ENCODE results near the gene EHMT1. TPM values are rescaled to one million over a fixed set of nuclear protein-coding genes. Genes with fewer than 3 reads are reported as not detected.

The EHMT1 gene
- total and polyA plus RNA-seq, 2 of the 8 experiments (the other 6 are each of a cell fraction or from before 2014, with no cell fraction given) = 95.7 to 163 TPM

- TF ChIP-seq SAP30 (IDR thresholded peaks at IDR 0.05; ENCODE audit: insufficient read depth, insufficient replicate concordance, low read length) = no peak
- no peak for TF ChIP-seq GABPA (IDR thresholded peaks at IDR 0.05; ENCODE audit: borderline replicate concordance, insufficient read depth, low read length)
- no peak for TF ChIP-seq POU5F1 (IDR thresholded peaks at IDR 0.05; ENCODE audit: low read depth, low read length)
- TF ChIP-seq BRCA1 (IDR thresholded peaks at IDR 0.05; ENCODE audit: low read depth, low read length) = no peak
- TF ChIP-seq CTBP2 (IDR thresholded peaks at IDR 0.05; ENCODE audit: borderline replicate concordance, insufficient read depth, insufficient read length, low read length) = no peak
- TF ChIP-seq SUZ12 (IDR thresholded peaks at IDR 0.05; ENCODE audit: low read length) = no peak
- TF ChIP-seq RFX5 (IDR thresholded peaks at IDR 0.05; ENCODE audit: borderline replicate concordance, low read depth, low read length) = no peak
These were observed 11.3 kb downstream of the EHMT1 start (continued) for GRCh38 chr9:137630126-137630525.

All from H1 (cell line).